Measurements from ENCODE around the gene PRPF8. TPM values are rescaled to one million over a fixed set of nuclear protein-coding genes. Genes with fewer than 3 reads are reported as not detected.

PRPF8 gene
- polyA plus RNA-seq, 1 donor from 2014 or later, result 56.9 TPM

- TF ChIP-seq EZH2 (IDR thresholded peaks at IDR 0.05; ENCODE audit: borderline replicate concordance, insufficient read depth, low read length, poor library complexity, severe bottlenecking) (no peak), MXI1 (conservative IDR thresholded peaks at IDR 0.05; ENCODE audit: poor library complexity, severe bottlenecking) (peak; percentile 35), CTCF (IDR thresholded peaks at IDR 0.05; ENCODE audit: poor library complexity, severe bottlenecking) (peak; percentile 46)
- no peaks in the 10 kb centered on the region for H3K36me3 ChIP-seq (ENCODE audit: insufficient read depth, low read length)
- H4K20me1 ChIP-seq (ENCODE audit: insufficient read depth), result no peaks in the 10 kb centered on the region
- no peaks in the 10 kb centered on the region for H3F3A ChIP-seq (ENCODE audit: insufficient read depth, low read length, poor library complexity, severe bottlenecking)
- no peak overlapping the region for H3K27ac ChIP-seq (ENCODE audit: low read length)
- H3K9ac ChIP-seq (ENCODE audit: low read length), result no peak overlapping the region
- H3K9me2 ChIP-seq (ENCODE audit: insufficient read depth, low read length), result no peaks in the 10 kb centered on the region
- peaks cover 11% of the 10 kb centered on the region for H3K27me3 ChIP-seq (ENCODE audit: insufficient read depth, low read depth, low read length)
- H3K4me3 ChIP-seq (ENCODE audit: low read length), result no peak overlapping the region
- H3K4me2 ChIP-seq (ENCODE audit: low read length), result no peak overlapping the region
- no peaks in the 10 kb centered on the region for H3K79me2 ChIP-seq (replicated peaks; ENCODE audit: insufficient read depth, low read length)
- H3K9me3 ChIP-seq (ENCODE audit: low read length), result no peaks in the 10 kb centered on the region
- no peak overlapping the region for H2AFZ ChIP-seq (ENCODE audit: low read depth, low read length)
These were observed 41.2 kb downstream of the PRPF8 start for GRCh38 chr17:1643293-1643998.

- Histone ChIP-seq H4K20me1 (ENCODE audit: insufficient read depth) (no peaks in the 10 kb centered on the region), H3K4me2 (ENCODE audit: low read length) (no peak overlapping the region), H3K9ac (ENCODE audit: low read length) (no peak overlapping the region), H3K36me3 (ENCODE audit: insufficient read depth, low read length) (no peaks in the 10 kb centered on the region), H3K27me3 (ENCODE audit: insufficient read depth, low read depth, low read length) (peaks cover 11% of the 10 kb centered on the region), H3K9me3 (ENCODE audit: low read length) (no peaks in the 10 kb centered on the region), H2AFZ (ENCODE audit: low read depth, low read length) (no peak overlapping the region), H3F3A (ENCODE audit: insufficient read depth, low read length, poor library complexity, severe bottlenecking) (no peaks in the 10 kb centered on the region), H3K27ac (ENCODE audit: low read length) (no peak overlapping the region), H3K4me3 (ENCODE audit: low read length) (no peak overlapping the region), H3K79me2 (replicated peaks; ENCODE audit: insufficient read depth, low read length) (no peaks in the 10 kb centered on the region), H3K9me2 (ENCODE audit: insufficient read depth, low read length) (no peaks in the 10 kb centered on the region)
- TF ChIP-seq POLR2AphosphoS5 (IDR thresholded peaks at IDR 0.05), result no peak
- TF ChIP-seq EP300 (conservative IDR thresholded peaks at IDR 0.05; ENCODE audit: poor library complexity, severe bottlenecking), result no peak
- TF ChIP-seq MXI1 (conservative IDR thresholded peaks at IDR 0.05; ENCODE audit: poor library complexity, severe bottlenecking), result no peak
- no peak for TF ChIP-seq RAD21 (conservative IDR thresholded peaks at IDR 0.05)
- TF ChIP-seq CTCF (IDR thresholded peaks at IDR 0.05; ENCODE audit: poor library complexity, severe bottlenecking), result no peak
- TF ChIP-seq REST (IDR thresholded peaks at IDR 0.05; ENCODE audit: borderline replicate concordance), result no peak
- TF ChIP-seq EZH2 (IDR thresholded peaks at IDR 0.05; ENCODE audit: borderline replicate concordance, insufficient read depth, low read length, poor library complexity, severe bottlenecking), result no peak
- no peak for TF ChIP-seq TAF1 (IDR thresholded peaks at IDR 0.05; ENCODE audit: low read depth)
- no peak for TF ChIP-seq SMC3 (conservative IDR thresholded peaks at IDR 0.05; ENCODE audit: poor library complexity)
These were observed 43.6 kb downstream of the PRPF8 start for GRCh38 chr17:1641065-1641403.

Measured in neural cell (in vitro differentiated cells).